Transverse colon (tissue), 4 donors: ENCODE measurements around the gene CARD16. TPM values are rescaled to one million over a fixed set of nuclear protein-coding genes. Genes with fewer than 3 reads are reported as not detected.
"Not testable (repeated sequence)": the region's sequence is repeated elsewhere in the genome, so short reads cannot be mapped to it uniquely, and the experiment has no call there.

ENCODE experiments used
- DNase-seq: peaks from one replicate; pipeline ENCODE4 v3.0.0-alpha.2; 2019
- H3K27ac ChIP-seq, 4 donors: fragments of 200-600 bp; sonication (generic); 2 replicates each; pipeline ENCODE4 v1.5.1; 2016 to 2018; ENCODE audit warnings: inconsistent platforms in 4 of 4
- H3K27me3 ChIP-seq: fragments of 200-600 bp; sonication (generic); 2 replicates; pipeline ENCODE4 v1.5.1; 2017; ENCODE audit warnings: inconsistent platforms
- H3K36me3 ChIP-seq, 4 donors: fragments of 200-600 bp; sonication (generic); 2 replicates each; pipeline ENCODE4 v1.5.1; 2017 to 2019; ENCODE audit warnings: inconsistent platforms in 4 of 4
- H3K4me1 ChIP-seq, 4 donors: fragments of 200-600 bp; sonication (generic); 2 replicates each; pipeline ENCODE4 v1.5.1; 2017 to 2020; ENCODE audit warnings: inconsistent platforms in 4 of 4
- H3K4me3 ChIP-seq, 4 donors: fragments of 200-600 bp; sonication (generic); 1 replicate in 1 of 4; 2 replicates in 3 of 4; pipeline versions ENCODE4 v1.5.1 to v1.6.1; 2017 to 2019; ENCODE audit warnings: inconsistent platforms in 4 of 4
- H3K9me3 ChIP-seq, 2 donors: fragments of 200-600 bp; sonication (generic); 2 replicates each; pipeline ENCODE4 v1.5.1; 2017 to 2019; ENCODE audit warnings: inconsistent platforms in 2 of 2
- EP300 ChIP-seq: sonication (generic); formaldehyde crosslinking; IDR thresholded peaks from one replicate; pipeline ENCODE4 v1.6.1; 2017; ENCODE audit warnings: antibody characterized with exemption, low read depth
- POLR2A ChIP-seq: fragments of 450-650 bp; IDR thresholded peaks from one replicate; pipeline ENCODE4 v1.6.1; 2016; ENCODE audit warnings: antibody characterized with exemption, mild to moderate bottlenecking, moderate library complexity
- POLR2AphosphoS5 ChIP-seq, 3 donors: sonication (generic); formaldehyde crosslinking; IDR thresholded peaks; one replicate each; pipeline ENCODE4 v1.6.1; 2016; ENCODE audit warnings: antibody characterized with exemption in 3 of 3
- WGBS, 2 donors: methylation state at CpG; one replicate each; pipeline ENCODE4 v1.1.5; 2018; ENCODE audit warnings: low coverage in 1 of 2; 5-methylcytosine and 5-hydroxymethylcytosine counted together
- in situ Hi-C, 4 donors: fragments of 200-750 bp; cut with MboI; loops; one replicate each; pipeline versions ENCODE4 v1.15.0 to v1.15.1; 2017; ENCODE audit warnings: low sequenced_read_pairs in 3 of 4, low pct_ligation_motif_present in 1 of 4, low pct_unique_long_range_greater_than_20kb in 1 of 4
- intact Hi-C: fragments of 100-400 bp; cut with DNase I; formaldehyde crosslinking; loops from one replicate; pipeline ENCODE4 v1.15.1; 2023; ENCODE audit warnings: low total_unique reads
- total RNA-seq, 4 donors: library from RNA; depleted of rRNA; stranded (reverse); fragments of >200 nt; gene quantifications; one replicate each; pipeline ENCODE4 v1.1.0, GENCODE V29; 2016
- TF ChIP-seq, protein P1 (sequence below), 5 experiments: fragments of 200-600 bp in 3 of 5; fragments of 450-650 bp in 2 of 5; sonication (generic) in 3 of 5; IDR thresholded peaks; 1 replicate in 2 of 5; 2 replicates in 3 of 5; pipeline ENCODE4 v1.5.1; 2016 to 2017; ENCODE audit warnings: antibody characterized with exemption in 5 of 5, inconsistent platforms in 3 of 5, mild to moderate bottlenecking in 2 of 5, moderate library complexity in 1 of 5

Gene CARD16
- total RNA-seq, 4 donors from 2014 or later, result 8.0 to 34.0 (median 28.4) TPM; not detected in 1

DNA sequence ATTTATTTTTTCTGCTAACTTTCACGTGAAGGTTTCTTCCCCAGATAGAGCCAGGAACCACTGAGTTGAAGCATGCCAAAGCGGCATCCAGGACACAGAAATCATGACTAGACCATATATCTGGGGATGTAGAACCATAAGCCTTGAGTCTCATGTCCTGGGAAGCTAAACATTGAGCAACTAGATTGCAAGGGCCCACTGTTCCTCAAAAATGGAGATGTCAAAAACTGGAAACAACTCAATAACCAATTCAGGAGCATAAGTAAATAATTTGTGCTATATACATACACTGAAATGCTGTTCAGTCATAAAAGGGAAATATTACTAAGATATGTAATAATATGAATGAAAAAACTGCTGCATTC lies 29.0 kb upstream of the CARD16 start:
- in situ Hi-C loops, result no loop called here
- Histone ChIP-seq H3K36me3 (no peaks in the 10 kb centered on the region), H3K27me3 (no peaks in the 10 kb centered on the region), H3K4me3 (no peak overlapping the region), H3K9me3 (no peaks in the 10 kb centered on the region), H3K27ac (no peak overlapping the region), H3K4me1 (peaks cover 0 to 4% (median 0%) of the 10 kb centered on the region in 4 donors)
- no peak for DNase-seq
- intact Hi-C loops, result no loop called here
- WGBS, 2 donors, result 91 to 94% methylated on average over 2 of the region's 2 CpGs
- TF ChIP-seq, protein P1, sequence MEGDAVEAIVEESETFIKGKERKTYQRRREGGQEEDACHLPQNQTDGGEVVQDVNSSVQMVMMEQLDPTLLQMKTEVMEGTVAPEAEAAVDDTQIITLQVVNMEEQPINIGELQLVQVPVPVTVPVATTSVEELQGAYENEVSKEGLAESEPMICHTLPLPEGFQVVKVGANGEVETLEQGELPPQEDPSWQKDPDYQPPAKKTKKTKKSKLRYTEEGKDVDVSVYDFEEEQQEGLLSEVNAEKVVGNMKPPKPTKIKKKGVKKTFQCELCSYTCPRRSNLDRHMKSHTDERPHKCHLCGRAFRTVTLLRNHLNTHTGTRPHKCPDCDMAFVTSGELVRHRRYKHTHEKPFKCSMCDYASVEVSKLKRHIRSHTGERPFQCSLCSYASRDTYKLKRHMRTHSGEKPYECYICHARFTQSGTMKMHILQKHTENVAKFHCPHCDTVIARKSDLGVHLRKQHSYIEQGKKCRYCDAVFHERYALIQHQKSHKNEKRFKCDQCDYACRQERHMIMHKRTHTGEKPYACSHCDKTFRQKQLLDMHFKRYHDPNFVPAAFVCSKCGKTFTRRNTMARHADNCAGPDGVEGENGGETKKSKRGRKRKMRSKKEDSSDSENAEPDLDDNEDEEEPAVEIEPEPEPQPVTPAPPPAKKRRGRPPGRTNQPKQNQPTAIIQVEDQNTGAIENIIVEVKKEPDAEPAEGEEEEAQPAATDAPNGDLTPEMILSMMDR (IDR thresholded peaks at IDR 0.05), result no peak
- TF ChIP-seq POLR2AphosphoS5 (IDR thresholded peaks at IDR 0.05) (no peak), EP300 (no peak), POLR2A (no peak)

DNA sequence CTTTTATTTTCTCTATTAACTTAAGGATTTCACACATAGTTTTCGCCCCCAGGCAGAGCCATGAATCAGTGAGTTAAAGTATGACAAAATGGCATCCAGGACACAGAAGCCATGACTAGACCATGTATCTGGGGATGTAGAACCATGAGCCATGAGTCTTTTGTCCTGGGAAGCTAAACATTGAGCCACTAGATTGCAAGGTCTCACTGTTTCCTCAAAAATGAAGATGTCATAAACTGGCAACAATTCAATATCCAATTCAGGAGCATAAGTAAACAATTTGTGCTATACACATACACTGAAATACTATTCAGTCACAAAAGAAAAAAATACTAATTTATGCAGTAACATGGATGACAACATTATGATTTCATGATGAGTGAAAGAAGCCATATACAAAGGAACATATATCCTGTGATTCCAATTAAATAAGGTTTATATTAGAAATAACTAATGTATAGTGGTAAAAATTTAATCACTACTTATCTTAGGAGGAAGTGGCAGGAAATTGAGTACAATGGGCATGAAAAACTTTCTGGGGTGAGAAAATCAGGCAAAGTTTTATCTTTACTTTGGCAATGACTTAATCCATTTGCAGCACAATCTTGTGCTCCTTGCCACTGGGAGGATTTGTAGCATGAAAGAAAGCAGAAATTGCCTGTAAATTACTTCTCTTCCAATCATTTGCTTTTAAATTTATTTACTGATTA lies 28.5 kb upstream of the CARD16 start:
- intact Hi-C loops (no loop called here), in situ Hi-C loops (no loop called here)
- H3K4me3 ChIP-seq, result no peak overlapping the region
- H3K9me3 ChIP-seq, result no peaks in the 10 kb centered on the region
- H3K4me1 ChIP-seq, result peaks cover 0 to 4% (median 0%) of the 10 kb centered on the region in 4 donors
- DNase-seq, result no peak
- no peaks in the 10 kb centered on the region for H3K36me3 ChIP-seq
- H3K27me3 ChIP-seq, result no peaks in the 10 kb centered on the region
- TF ChIP-seq EP300 (no peak), POLR2AphosphoS5 (IDR thresholded peaks at IDR 0.05) (no peak), POLR2A (no peak)
- TF ChIP-seq, protein P1 (IDR thresholded peaks at IDR 0.05), result no peak
- no peak overlapping the region for H3K27ac ChIP-seq
- WGBS, 2 donors, result 89 to 100% methylated on average over 1 of the region's 1 CpG

GRCh38 chr11:105072080-105072479 lies 26.9 kb upstream of the CARD16 start:
- in situ Hi-C loops, result not testable (repeated sequence)
- 85% methylated on average over 1 of the region's 2 CpGs; no CpG with 5 or more reads in 1 of the 2 donors for WGBS, 2 donors

GRCh38 chr11:105071089-105071732 lies 26.1 kb upstream of the CARD16 start:
- TF ChIP-seq EP300 (no peak), POLR2A (no peak), POLR2AphosphoS5 (IDR thresholded peaks at IDR 0.05) (no peak)
- TF ChIP-seq, protein P1 (IDR thresholded peaks at IDR 0.05), result no peak
- Histone ChIP-seq H3K27ac (no peak overlapping the region), H3K9me3 (no peaks in the 10 kb centered on the region), H3K4me3 (no peak overlapping the region), H3K36me3 (no peaks in the 10 kb centered on the region), H3K27me3 (no peaks in the 10 kb centered on the region), H3K4me1 (peaks cover 0 to 4% (median 0%) of the 10 kb centered on the region in 4 donors)
- intact Hi-C loops, result no loop called here
- in situ Hi-C loops, result no loop called here
- 63 to 64% methylated on average over 4 of the region's 4 CpGs for WGBS, 2 donors
- no peak for DNase-seq

More at GRCh38 chr11:105072080-105072479, 26.9 kb upstream of the CARD16 start:
- H3K4me1 ChIP-seq, H3K4me3 ChIP-seq, H3K9me3 ChIP-seq, DNase-seq, H3K27ac ChIP-seq, intact Hi-C loops, H3K27me3 ChIP-seq, H3K36me3 ChIP-seq: not testable (repeated sequence)
